ENCODE results near the gene MGAT3.
"Not testable (repeated sequence)": the region's sequence is repeated elsewhere in the genome, so short reads cannot be mapped to it uniquely, and the experiment has no call there.

MGAT3 gene

GRCh38 chr22:39519681-39520225 lies 62.9 kb downstream of the MGAT3 start:
- H3F3A ChIP-seq (ENCODE audit: insufficient read depth) = peaks cover 64% of the 10 kb centered on the region
- H3K36me3 ChIP-seq (ENCODE audit: low read length) = peaks cover 23% of the 10 kb centered on the region
- H3K79me2 ChIP-seq (ENCODE audit: insufficient read depth, low read length) = peaks cover 40% of the 10 kb centered on the region

GRCh38 chr22:39520226-39521105 lies 63.7 kb downstream of the MGAT3 start, which contains the start of gene ATF4:
Gene ATF4 (plus strand): TSS chr22:39520562. CDS start chr22:39521446, 884 bp downstream.
- Histone ChIP-seq H3K9me2 (replicated peaks; ENCODE audit: insufficient read depth, low read length) (no peaks in the 10 kb centered on the region), H3K79me2 (ENCODE audit: insufficient read depth, low read length) (peaks cover 38% of the 10 kb centered on the region), H3K4me3 (ENCODE audit: insufficient read depth, low read length, poor library complexity, severe bottlenecking) (peak within 1 kb of the TSS; percentile 87), H2AFZ (ENCODE audit: low read depth, low read length, severe bottlenecking) (peak within 1 kb of the TSS; percentile 73), H3K9ac (ENCODE audit: low read length) (peak within 1 kb of the TSS; percentile 99), H4K20me1 (ENCODE audit: low read depth, low read length) (peaks cover 11% of the 10 kb centered on the region; the same call in 1 of the 2 replicates), H3F3A (ENCODE audit: insufficient read depth) (peaks cover 71% of the 10 kb centered on the region), H3K4me2 (ENCODE audit: low read depth, low read length, poor library complexity, severe bottlenecking) (peak within 1 kb of the TSS; percentile 68), H3K27me3 (ENCODE audit: low read length) (no peaks in the 10 kb centered on the region), H3K36me3 (ENCODE audit: low read length) (peaks cover 19% of the 10 kb centered on the region), H3K27ac (ENCODE audit: low read depth, low read length) (peak within 1 kb of the TSS; percentile 90), H3K9me3 (ENCODE audit: insufficient read depth, low read length) (no peaks in the 10 kb centered on the region)
- TF ChIP-seq, protein P1, sequence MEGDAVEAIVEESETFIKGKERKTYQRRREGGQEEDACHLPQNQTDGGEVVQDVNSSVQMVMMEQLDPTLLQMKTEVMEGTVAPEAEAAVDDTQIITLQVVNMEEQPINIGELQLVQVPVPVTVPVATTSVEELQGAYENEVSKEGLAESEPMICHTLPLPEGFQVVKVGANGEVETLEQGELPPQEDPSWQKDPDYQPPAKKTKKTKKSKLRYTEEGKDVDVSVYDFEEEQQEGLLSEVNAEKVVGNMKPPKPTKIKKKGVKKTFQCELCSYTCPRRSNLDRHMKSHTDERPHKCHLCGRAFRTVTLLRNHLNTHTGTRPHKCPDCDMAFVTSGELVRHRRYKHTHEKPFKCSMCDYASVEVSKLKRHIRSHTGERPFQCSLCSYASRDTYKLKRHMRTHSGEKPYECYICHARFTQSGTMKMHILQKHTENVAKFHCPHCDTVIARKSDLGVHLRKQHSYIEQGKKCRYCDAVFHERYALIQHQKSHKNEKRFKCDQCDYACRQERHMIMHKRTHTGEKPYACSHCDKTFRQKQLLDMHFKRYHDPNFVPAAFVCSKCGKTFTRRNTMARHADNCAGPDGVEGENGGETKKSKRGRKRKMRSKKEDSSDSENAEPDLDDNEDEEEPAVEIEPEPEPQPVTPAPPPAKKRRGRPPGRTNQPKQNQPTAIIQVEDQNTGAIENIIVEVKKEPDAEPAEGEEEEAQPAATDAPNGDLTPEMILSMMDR (IDR thresholded peaks at IDR 0.05; ENCODE audit: insufficient read depth, low read length, poor library complexity, severe bottlenecking) = no peak
- no peak for TF ChIP-seq EZH2phosphoT487 (conservative IDR thresholded peaks at IDR 0.05; ENCODE audit: low read length)

More at GRCh38 chr22:39519681-39520225, 62.9 kb downstream of the MGAT3 start:
- peak overlapping the region; percentile 90 for H3K27ac ChIP-seq (ENCODE audit: low read depth, low read length)
- no peak overlapping the region for H2AFZ ChIP-seq (ENCODE audit: low read depth, low read length, severe bottlenecking)
- peak overlapping the region; percentile 99 for H3K9ac ChIP-seq (ENCODE audit: low read length)
- H3K4me2 ChIP-seq (ENCODE audit: low read depth, low read length, poor library complexity, severe bottlenecking) = peak overlapping the region; percentile 68
- TF ChIP-seq, protein P1 (IDR thresholded peaks at IDR 0.05; ENCODE audit: insufficient read depth, low read length, poor library complexity, severe bottlenecking) = peak; percentile 41
- no peak for TF ChIP-seq EZH2phosphoT487 (conservative IDR thresholded peaks at IDR 0.05; ENCODE audit: low read length)
- no peaks in the 10 kb centered on the region for H3K9me3 ChIP-seq (ENCODE audit: insufficient read depth, low read length)
- peak overlapping the region; percentile 87 for H3K4me3 ChIP-seq (ENCODE audit: insufficient read depth, low read length, poor library complexity, severe bottlenecking)
- H3K9me2 ChIP-seq (replicated peaks; ENCODE audit: insufficient read depth, low read length) = no peaks in the 10 kb centered on the region
- peaks cover 11% of the 10 kb centered on the region; the same call in 1 of the 2 replicates for H4K20me1 ChIP-seq (ENCODE audit: low read depth, low read length)
- H3K27me3 ChIP-seq (ENCODE audit: low read length) = no peaks in the 10 kb centered on the region

- not testable (repeated sequence) for H3K9me3 ChIP-seq (ENCODE audit: insufficient read depth, low read length); H3K9me2 ChIP-seq (replicated peaks; ENCODE audit: insufficient read depth, low read length); H2AFZ ChIP-seq (ENCODE audit: low read depth, low read length, severe bottlenecking); H3K27me3 ChIP-seq (ENCODE audit: low read length)
- Histone ChIP-seq H3K79me2 (ENCODE audit: insufficient read depth, low read length) (peaks cover 38% of the 10 kb centered on the region), H4K20me1 (ENCODE audit: low read depth, low read length) (peaks cover 11% of the 10 kb centered on the region; the same call in 1 of the 2 replicates), H3K27ac (ENCODE audit: low read depth, low read length) (peak overlapping the region; percentile 90), H3K4me3 (ENCODE audit: insufficient read depth, low read length, poor library complexity, severe bottlenecking) (peak overlapping the region; percentile 87), H3K36me3 (ENCODE audit: low read length) (peaks cover 19% of the 10 kb centered on the region), H3F3A (ENCODE audit: insufficient read depth) (peaks cover 80% of the 10 kb centered on the region), H3K4me2 (ENCODE audit: low read depth, low read length, poor library complexity, severe bottlenecking) (peak overlapping the region; percentile 64), H3K9ac (ENCODE audit: low read length) (peak overlapping the region; percentile 99)
Observed at GRCh38 chr22:39521106-39521885, 64.5 kb downstream of the MGAT3 start.

DNA sequence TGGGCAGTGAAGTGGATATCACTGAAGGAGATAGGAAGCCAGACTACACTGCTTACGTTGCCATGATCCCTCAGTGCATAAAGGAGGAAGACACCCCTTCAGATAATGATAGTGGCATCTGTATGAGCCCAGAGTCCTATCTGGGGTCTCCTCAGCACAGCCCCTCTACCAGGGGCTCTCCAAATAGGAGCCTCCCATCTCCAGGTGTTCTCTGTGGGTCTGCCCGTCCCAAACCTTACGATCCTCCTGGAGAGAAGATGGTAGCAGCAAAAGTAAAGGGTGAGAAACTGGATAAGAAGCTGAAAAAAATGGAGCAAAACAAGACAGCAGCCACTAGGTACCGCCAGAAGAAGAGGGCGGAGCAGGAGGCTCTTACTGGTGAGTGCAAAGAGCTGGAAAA lies 65.3 kb downstream of the MGAT3 start:
- H3K27ac ChIP-seq (ENCODE audit: low read depth, low read length) = peak overlapping the region; percentile 90
- H4K20me1 ChIP-seq (ENCODE audit: low read depth, low read length) = peaks cover 11% of the 10 kb centered on the region; the same call in 1 of the 2 replicates
- peaks cover 38% of the 10 kb centered on the region for H3K79me2 ChIP-seq (ENCODE audit: insufficient read depth, low read length)

More for the DNA sequence above, 65.3 kb downstream of the MGAT3 start:
- not testable (repeated sequence) for H3K27me3 ChIP-seq (ENCODE audit: low read length); H3K9me3 ChIP-seq (ENCODE audit: insufficient read depth, low read length); H3K9me2 ChIP-seq (replicated peaks; ENCODE audit: insufficient read depth, low read length); H2AFZ ChIP-seq (ENCODE audit: low read depth, low read length, severe bottlenecking)
- Histone ChIP-seq H3F3A (ENCODE audit: insufficient read depth) (peaks cover 81% of the 10 kb centered on the region), H3K4me2 (ENCODE audit: low read depth, low read length, poor library complexity, severe bottlenecking) (peak overlapping the region; percentile 64), H3K36me3 (ENCODE audit: low read length) (peaks cover 19% of the 10 kb centered on the region), H3K9ac (ENCODE audit: low read length) (peak overlapping the region; percentile 99), H3K4me3 (ENCODE audit: insufficient read depth, low read length, poor library complexity, severe bottlenecking) (peak overlapping the region; percentile 87)

Measured in SU-DHL-6 (cell line).